Type B pancreatic cell (in vitro differentiated cells): ENCODE measurements around the gene CDKL4. TPM values are rescaled to one million over a fixed set of nuclear protein-coding genes. Genes with fewer than 3 reads are reported as not detected.
"Not testable (repeated sequence)": the region's sequence is repeated elsewhere in the genome, so short reads cannot be mapped to it uniquely, and the experiment has no call there.

Experiments used
- DNase-seq: peaks from one replicate; pipeline ENCODE4 v3.0.0; 2021; ENCODE audit warnings: mixed read lengths; ENCODE audit not compliant: unreplicated experiment; ENCODE audit errors: extremely low spot score
- H3K27ac Mint-ChIP-seq: 2 replicates; pipeline ENCODE4 v1.8.0; 2021; ENCODE audit warnings: mild to moderate bottlenecking, mixed read lengths
- H3K27me3 Mint-ChIP-seq: 2 replicates; pipeline ENCODE4 v1.8.0; 2021; ENCODE audit warnings: mixed read lengths
- H3K36me3 Mint-ChIP-seq: 2 replicates; pipeline ENCODE4 v1.8.0; 2021; ENCODE audit warnings: mixed read lengths
- H3K4me1 Mint-ChIP-seq: one replicate; pipeline ENCODE4 v1.8.0; 2021; ENCODE audit warnings: mixed read lengths; ENCODE audit not compliant: unreplicated experiment
- H3K4me3 Mint-ChIP-seq: 2 replicates; pipeline ENCODE4 v1.8.0; 2021; ENCODE audit warnings: mild to moderate bottlenecking, mixed read lengths
- H3K9me3 Mint-ChIP-seq: 2 replicates; pipeline ENCODE4 v1.8.0; 2021; ENCODE audit warnings: mixed read lengths
- CTCF ChIP-seq: fragments of 200-600 bp; sonication (generic); conservative IDR thresholded peaks from 2 replicates; pipeline ENCODE4 v1.5.0; 2021; ENCODE audit warnings: antibody characterized with exemption, mild to moderate bottlenecking
- total RNA-seq: library from RNA; stranded (reverse); gene quantifications from 2 replicates; pipeline ENCODE4 v1.2.1, GENCODE V29; 2021; ENCODE audit warnings: low replicate concordance

The CDKL4 gene
- total RNA-seq, 1 donor from 2014 or later, result 1.8 TPM

DNA sequence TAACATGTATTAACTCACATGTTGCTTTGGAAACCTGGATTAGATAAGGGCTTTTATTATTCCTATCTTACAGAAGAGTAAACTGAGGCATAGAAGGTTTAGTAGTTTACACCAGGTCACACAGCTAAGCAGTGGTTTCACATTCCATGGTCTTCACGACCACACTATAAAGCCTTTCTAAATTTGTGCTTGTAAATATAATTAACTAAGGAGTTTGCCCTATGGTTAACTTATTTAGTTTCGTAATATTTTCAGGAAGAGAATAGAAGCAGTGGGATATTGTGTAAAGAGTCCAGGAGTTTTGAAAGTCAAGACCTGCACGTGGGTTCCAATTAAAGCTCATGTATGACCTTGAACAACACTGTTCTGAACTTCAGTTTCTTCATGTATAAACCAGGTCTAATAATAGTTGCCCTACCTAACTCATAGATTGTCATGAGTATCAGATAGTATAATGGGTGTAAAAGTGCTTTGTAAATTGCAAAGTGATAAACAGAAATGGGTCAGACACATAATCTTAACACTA, 103.4 kb downstream of the CDKL4 start:
- Mint-ChIP-seq H3K36me3 (no peaks in the 10 kb centered on the region), H3K9me3 (no peaks in the 10 kb centered on the region), H3K4me3 (no peak overlapping the region), H3K27me3 (no peaks in the 10 kb centered on the region), H3K27ac (no peak overlapping the region), H3K4me1 (peaks cover 13% of the 10 kb centered on the region)
- TF ChIP-seq CTCF, result no peak
- no peak for DNase-seq

GRCh38 chr2:39139511-39140237, 104.1 kb downstream of the CDKL4 start:
- Mint-ChIP-seq H3K27ac (no peak overlapping the region), H3K4me1 (peaks cover 13% of the 10 kb centered on the region), H3K4me3 (no peak overlapping the region), H3K9me3 (no peaks in the 10 kb centered on the region), H3K36me3 (no peaks in the 10 kb centered on the region), H3K27me3 (no peaks in the 10 kb centered on the region)
- no peak for TF ChIP-seq CTCF
- DNase-seq, result no peak

- peaks cover 13% of the 10 kb centered on the region for H3K4me1 Mint-ChIP-seq
These were observed 104.9 kb downstream of the CDKL4 start for GRCh38 chr2:39138837-39139211.

GRCh38 chr2:39138187-39138836, 105.5 kb downstream of the CDKL4 start:
- not testable (repeated sequence) for H3K27ac Mint-ChIP-seq, H3K9me3 Mint-ChIP-seq, H3K4me3 Mint-ChIP-seq, H3K36me3 Mint-ChIP-seq, DNase-seq, H3K27me3 Mint-ChIP-seq
- peaks cover 13% of the 10 kb centered on the region for H3K4me1 Mint-ChIP-seq

More at GRCh38 chr2:39138837-39139211, 104.9 kb downstream of the CDKL4 start:
- TF ChIP-seq CTCF, result no peak
- no peak overlapping the region for H3K4me3 Mint-ChIP-seq
- H3K27ac Mint-ChIP-seq, result no peak overlapping the region
- H3K27me3 Mint-ChIP-seq, result no peaks in the 10 kb centered on the region
- no peaks in the 10 kb centered on the region for H3K36me3 Mint-ChIP-seq
- DNase-seq, result no peak
- no peaks in the 10 kb centered on the region for H3K9me3 Mint-ChIP-seq

DNA sequence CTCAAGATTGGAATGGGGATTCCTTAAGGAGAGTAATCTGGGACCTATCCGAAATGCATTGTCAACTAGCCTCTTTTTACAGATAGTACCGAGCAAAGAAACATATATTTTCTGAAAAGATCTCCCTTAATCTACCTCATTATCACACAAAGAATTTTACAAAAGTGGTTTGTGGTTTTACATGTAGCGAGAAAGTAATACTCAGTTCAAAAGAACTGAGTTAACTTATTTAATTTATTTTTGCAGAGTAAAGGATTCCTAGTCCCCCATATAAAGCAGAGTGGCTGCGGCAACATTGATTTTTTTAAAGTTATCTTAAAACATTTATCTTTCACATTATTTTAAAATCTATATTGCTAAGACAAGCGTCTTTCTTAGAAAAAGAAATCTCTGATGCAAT, 107.0 kb downstream of the CDKL4 start:
- DNase-seq, result no peak
- no peak for TF ChIP-seq CTCF
- peaks cover 12% of the 10 kb centered on the region for H3K4me1 Mint-ChIP-seq
- no peak overlapping the region for H3K4me3 Mint-ChIP-seq
- H3K27ac Mint-ChIP-seq, result no peak overlapping the region
- no peaks in the 10 kb centered on the region for H3K36me3 Mint-ChIP-seq
- H3K27me3 Mint-ChIP-seq, result no peaks in the 10 kb centered on the region
- H3K9me3 Mint-ChIP-seq, result no peaks in the 10 kb centered on the region

GRCh38 chr2:39135690-39136259, 108.0 kb downstream of the CDKL4 start:
- Mint-ChIP-seq H3K36me3 (no peaks in the 10 kb centered on the region), H3K27me3 (no peaks in the 10 kb centered on the region), H3K27ac (no peak overlapping the region), H3K4me1 (peaks cover 8% of the 10 kb centered on the region), H3K4me3 (no peak overlapping the region), H3K9me3 (no peaks in the 10 kb centered on the region)
- TF ChIP-seq CTCF, result no peak
- no peak for DNase-seq
